Ovary (tissue), 1 donor: ENCODE measurements around the gene ERGIC2.

Experiments used
- EP300 ChIP-seq: sonication (generic); formaldehyde crosslinking; IDR thresholded peaks from one replicate; pipeline ENCODE4 v1.6.1; 2017; ENCODE audit warnings: antibody characterized with exemption
- POLR2A ChIP-seq: fragments of 450-650 bp; IDR thresholded peaks from one replicate; pipeline ENCODE4 v1.6.1; 2017; ENCODE audit warnings: antibody characterized with exemption, mild to moderate bottlenecking, moderate library complexity

DNA sequence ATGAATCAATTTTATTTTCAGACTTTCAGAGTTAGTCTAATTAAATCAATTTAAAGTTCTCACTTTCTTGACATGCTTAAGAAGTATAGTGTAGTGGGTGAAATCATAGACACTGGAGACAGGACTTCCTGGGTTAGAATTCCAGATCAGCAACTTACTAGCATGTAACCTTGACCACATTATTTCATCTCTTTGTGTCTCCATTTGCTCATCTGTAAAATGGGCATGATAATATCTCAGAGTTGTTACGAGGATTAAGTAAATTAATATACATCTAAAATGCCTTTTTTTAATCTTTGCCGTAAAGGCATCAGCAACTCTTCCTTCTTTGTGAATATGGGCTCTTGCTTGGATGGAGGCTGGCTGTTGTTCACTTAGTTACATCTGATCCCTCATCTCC, 1.3 kb upstream of the ERGIC2 start:
- no peak for TF ChIP-seq POLR2A
- no peak for TF ChIP-seq EP300
